GM23248 (cell line): ENCODE results near the gene PAPPA2.

Source experiments
- EZH2 ChIP-seq: fragments of 200-600 bp; sonication (generic); IDR thresholded peaks from 2 replicates; pipeline ENCODE4 v1.6.1; 2018; ENCODE audit warnings: antibody characterized with exemption, mild to moderate bottlenecking; ENCODE audit not compliant: insufficient read depth, poor library complexity, severe bottlenecking
- EZH2phosphoT487 ChIP-seq: fragments of 200-600 bp; sonication (generic); IDR thresholded peaks from 2 replicates; pipeline ENCODE4 v1.6.1; 2018; ENCODE audit warnings: antibody characterized with exemption, moderate library complexity, mild to moderate bottlenecking, low read depth; ENCODE audit not compliant: insufficient read depth

- no peak for TF ChIP-seq EZH2phosphoT487
- TF ChIP-seq EZH2: no peak
These were observed 93.3 kb downstream of the PAPPA2 start for GRCh38 chr1:176556288-176556687.
